TTC549 (cell line): ENCODE results near the gene NIPSNAP3A.

Experiments
- FAIRE-seq: peaks from 2 replicates; lab custom pipeline; 2012; peaks lifted over from hg19 to GRCh38; lab: Jason Lieb, UNC

NIPSNAP3A gene

GRCh38 chr9:104774831-104775573 lies 27.5 kb downstream of the NIPSNAP3A start:
- FAIRE-seq: no peak

GRCh38 chr9:104775574-104775936 lies 28.1 kb downstream of the NIPSNAP3A start:
- FAIRE-seq: no peak

GRCh38 chr9:104775976-104776375 lies 28.5 kb downstream of the NIPSNAP3A start:
- FAIRE-seq: no peak

GRCh38 chr9:104776797-104777196 lies 29.3 kb downstream of the NIPSNAP3A start:
- FAIRE-seq: no peak

GRCh38 chr9:104778802-104779201 lies 31.3 kb downstream of the NIPSNAP3A start:
- no peak for FAIRE-seq

- FAIRE-seq: no peak
Measured at GRCh38 chr9:104779334-104779733, 31.9 kb downstream of the NIPSNAP3A start.

GRCh38 chr9:104779946-104780535 lies 32.6 kb downstream of the NIPSNAP3A start:
- no peak for FAIRE-seq

GRCh38 chr9:104780796-104781395 lies 33.4 kb downstream of the NIPSNAP3A start:
- peak; percentile 87 for FAIRE-seq

- FAIRE-seq: no peak
Measured at GRCh38 chr9:104783588-104783987, 36.1 kb downstream of the NIPSNAP3A start.

- FAIRE-seq: no peak
Measured at GRCh38 chr9:104784098-104784497, 36.6 kb downstream of the NIPSNAP3A start.

GRCh38 chr9:104786293-104786692 lies 38.8 kb downstream of the NIPSNAP3A start:
- FAIRE-seq: no peak

- FAIRE-seq: no peak
Measured at GRCh38 chr9:104787306-104788015, 40.0 kb downstream of the NIPSNAP3A start.

- no peak for FAIRE-seq
Measured at GRCh38 chr9:104788251-104788650, 40.8 kb downstream of the NIPSNAP3A start.

GRCh38 chr9:104794070-104794469 lies 46.6 kb downstream of the NIPSNAP3A start:
- FAIRE-seq: no peak

GRCh38 chr9:104795082-104795481 lies 47.6 kb downstream of the NIPSNAP3A start:
- no peak for FAIRE-seq

- no peak for FAIRE-seq
Measured at GRCh38 chr9:104795857-104796256, 48.4 kb downstream of the NIPSNAP3A start.

- no peak for FAIRE-seq
Measured at GRCh38 chr9:104798209-104798995, 50.9 kb downstream of the NIPSNAP3A start.

GRCh38 chr9:104800068-104800785 lies 52.7 kb downstream of the NIPSNAP3A start:
- FAIRE-seq: no peak

- no peak for FAIRE-seq
Measured at GRCh38 chr9:104802110-104802509, 54.6 kb downstream of the NIPSNAP3A start.

- no peak for FAIRE-seq
Measured at GRCh38 chr9:104802906-104803305, 55.4 kb downstream of the NIPSNAP3A start.

GRCh38 chr9:104805441-104805840 lies 58.0 kb downstream of the NIPSNAP3A start:
- no peak for FAIRE-seq
